ENCODE measurements around the gene CAMKMT. TPM values are rescaled to one million over a fixed set of nuclear protein-coding genes. Genes with fewer than 3 reads are reported as not detected.
"Not testable (repeated sequence)": the region's sequence is repeated elsewhere in the genome, so short reads cannot be mapped to it uniquely, and the experiment has no call there.

The CAMKMT gene
- polyA plus RNA-seq, 3 donors: 4.2 to 5.2 (median 4.4) TPM

DNA sequence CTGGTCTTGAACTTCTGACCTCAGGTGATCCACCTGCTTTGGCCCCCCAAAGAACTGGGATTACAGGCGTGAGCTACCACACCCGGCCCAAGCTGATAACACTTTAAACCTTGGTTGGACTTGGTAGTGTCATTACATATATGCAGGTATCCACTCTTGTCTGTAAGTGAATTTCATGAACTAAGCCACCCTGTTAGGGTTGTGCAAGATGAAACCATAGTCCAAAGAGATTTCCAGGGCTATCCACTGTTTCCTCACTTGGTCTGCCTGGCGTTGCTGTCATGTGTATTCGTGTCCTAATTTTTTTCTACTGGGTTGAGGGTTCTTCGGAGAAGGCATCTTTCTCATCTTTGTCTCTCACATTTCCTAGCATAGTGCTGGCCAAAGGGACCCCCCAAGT, 203.0 kb downstream of the CAMKMT start:
- WGBS, 3 donors: 94 to 98% (median 95%) methylated on average over 5 of the region's 5 CpGs
- no peak overlapping the region for H3K27ac ChIP-seq (ENCODE audit: low read depth, low read length)

DNA sequence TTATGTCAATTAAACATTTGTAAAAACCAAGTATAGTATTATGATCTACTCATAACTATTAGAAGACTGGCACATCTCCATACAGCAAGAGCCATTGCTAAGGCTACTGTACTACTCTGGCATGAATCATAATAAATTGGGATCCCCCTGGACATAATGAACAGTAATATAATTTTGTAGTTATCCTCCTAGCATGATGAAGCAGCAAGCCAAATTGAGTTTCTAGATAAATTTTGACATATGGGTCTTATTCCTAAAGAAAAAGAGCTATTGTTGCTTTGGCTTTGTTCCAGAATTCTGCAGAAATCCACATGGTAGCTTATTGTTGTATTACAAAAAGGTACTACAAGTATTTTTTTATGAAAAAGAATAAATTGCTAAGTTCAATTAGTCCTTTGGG, 204.3 kb downstream of the CAMKMT start:
- H3K27ac ChIP-seq (ENCODE audit: low read depth, low read length): no peak overlapping the region

DNA sequence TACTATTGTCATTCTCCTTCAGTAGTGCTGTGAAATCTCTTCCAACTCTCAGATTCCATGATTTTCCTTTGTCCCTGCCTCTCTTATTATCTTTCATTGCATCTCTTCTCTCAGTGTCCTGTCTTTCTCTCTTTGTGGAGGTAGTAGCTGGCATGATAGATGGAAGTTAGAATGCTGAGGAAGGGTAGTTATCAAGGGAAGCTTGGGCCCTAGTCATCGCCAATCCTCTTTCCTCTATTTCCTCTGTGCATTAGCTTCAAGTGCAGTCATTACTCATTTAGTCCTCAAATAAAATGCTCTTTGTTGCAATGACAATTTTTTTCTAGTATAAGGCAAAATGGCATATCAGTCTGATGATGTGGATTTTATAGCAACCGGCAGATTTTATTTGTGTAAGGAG, 207.7 kb downstream of the CAMKMT start:
- WGBS, 3 donors: 89 to 94% (median 92%) methylated on average over 2 of the region's 2 CpGs

DNA sequence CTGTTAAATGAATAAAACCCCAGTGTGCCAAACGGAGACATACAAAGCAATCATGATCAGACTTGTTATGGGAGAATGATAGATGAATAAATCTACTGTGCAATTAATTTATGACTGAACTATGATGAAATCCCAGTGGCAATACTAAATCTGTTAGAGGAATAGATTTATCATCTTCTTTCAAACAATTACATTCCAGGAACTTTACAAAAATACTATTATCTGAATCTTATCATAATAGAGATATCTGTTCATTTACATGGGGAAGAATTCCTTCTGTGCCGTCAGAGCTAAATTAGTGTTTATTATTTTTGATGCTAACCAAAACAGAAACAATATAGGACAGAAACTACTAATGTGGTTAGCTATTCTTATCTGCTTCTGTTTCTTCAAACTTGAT, 208.5 kb downstream of the CAMKMT start:
- 58 to 87% (median 83%) methylated on average over 2 of the region's 2 CpGs for WGBS, 3 donors
- no peak overlapping the region for H3K27ac ChIP-seq (ENCODE audit: low read depth, low read length)

More for the DNA sequence above, 207.7 kb downstream of the CAMKMT start:
- no peak overlapping the region for H3K27ac ChIP-seq (ENCODE audit: low read depth, low read length)

DNA sequence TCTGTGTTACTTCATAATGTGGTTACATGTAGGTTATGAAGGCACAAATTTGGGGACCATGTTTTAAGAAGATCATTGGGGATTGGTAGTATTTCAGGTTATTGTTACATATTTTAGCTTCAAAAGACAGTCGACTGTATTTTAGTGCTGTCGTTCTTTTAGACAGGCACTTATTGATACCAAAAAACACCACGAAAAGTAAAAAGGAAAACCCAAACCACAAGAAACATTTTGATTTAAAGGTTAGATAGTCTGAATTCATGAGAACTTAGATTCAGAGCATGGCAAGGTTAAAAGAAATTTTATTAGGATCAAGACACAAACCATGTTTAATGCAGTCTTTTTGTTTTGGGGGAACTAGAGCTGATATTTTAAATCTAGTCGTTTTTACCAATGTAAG, 209.0 kb downstream of the CAMKMT start:
- no peak overlapping the region for H3K27ac ChIP-seq (ENCODE audit: low read depth, low read length)
- WGBS, 3 donors: 68 to 82% (median 68%) methylated on average over 4 of the region's 4 CpGs

DNA sequence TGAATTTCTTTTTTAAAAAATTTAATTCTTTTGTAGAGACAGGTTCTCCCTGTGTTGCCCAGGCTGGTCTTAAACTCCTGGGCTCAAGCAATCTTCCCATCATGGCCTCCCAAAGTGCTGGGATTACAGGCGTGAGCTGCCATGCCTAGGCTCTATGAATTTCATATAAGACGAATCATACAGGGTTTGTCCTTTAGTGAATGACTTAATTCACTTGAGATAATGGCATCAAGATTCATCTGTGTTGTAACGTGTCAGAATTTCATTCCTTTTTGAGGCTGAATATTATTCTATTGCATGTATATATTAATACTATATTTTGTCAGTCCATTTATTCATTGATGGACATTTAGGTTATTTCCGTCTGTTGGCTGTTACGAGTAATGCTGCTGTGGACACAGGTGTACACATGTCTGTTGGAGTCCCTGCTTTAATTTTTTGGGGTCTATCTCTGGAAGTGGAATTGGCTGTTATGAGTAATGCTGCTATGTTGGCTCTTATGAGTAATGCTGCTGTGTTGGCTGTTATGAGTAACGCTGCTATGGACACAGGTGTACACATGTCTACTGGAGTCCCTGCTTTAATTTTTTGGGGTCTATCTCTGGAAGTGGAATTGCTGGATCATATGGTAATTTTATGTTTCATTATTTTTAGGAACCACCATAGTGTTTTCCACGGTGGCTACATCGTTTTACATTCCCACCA, 210.6 kb downstream of the CAMKMT start:
- no peak overlapping the region for H3K27ac ChIP-seq (ENCODE audit: low read depth, low read length)
- 92 to 94% (median 94%) methylated on average over 8 of the region's 8 CpGs for WGBS, 3 donors

DNA sequence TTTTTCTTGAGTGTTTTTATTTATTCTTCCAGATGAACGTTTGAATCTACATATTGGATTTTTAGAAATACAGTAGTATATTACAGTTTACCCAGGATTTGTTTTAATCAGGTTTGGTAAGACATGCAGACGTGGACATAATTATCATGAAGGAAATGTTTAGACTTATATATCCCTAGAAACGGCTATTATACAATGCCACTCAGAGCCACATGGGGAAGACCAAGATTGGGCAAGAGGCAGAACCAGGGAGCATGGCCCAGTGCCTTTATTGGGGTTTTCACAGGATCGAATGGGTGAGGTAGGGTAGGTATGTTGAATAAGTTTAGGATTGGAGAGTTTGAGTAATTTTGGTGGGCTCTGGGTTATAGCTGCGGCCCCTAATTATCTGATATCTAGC, 212.2 kb downstream of the CAMKMT start:
- H3K27ac ChIP-seq (ENCODE audit: low read depth, low read length): no peak overlapping the region
- 83 to 92% (median 90%) methylated on average over 5 of the region's 5 CpGs for WGBS, 3 donors

DNA sequence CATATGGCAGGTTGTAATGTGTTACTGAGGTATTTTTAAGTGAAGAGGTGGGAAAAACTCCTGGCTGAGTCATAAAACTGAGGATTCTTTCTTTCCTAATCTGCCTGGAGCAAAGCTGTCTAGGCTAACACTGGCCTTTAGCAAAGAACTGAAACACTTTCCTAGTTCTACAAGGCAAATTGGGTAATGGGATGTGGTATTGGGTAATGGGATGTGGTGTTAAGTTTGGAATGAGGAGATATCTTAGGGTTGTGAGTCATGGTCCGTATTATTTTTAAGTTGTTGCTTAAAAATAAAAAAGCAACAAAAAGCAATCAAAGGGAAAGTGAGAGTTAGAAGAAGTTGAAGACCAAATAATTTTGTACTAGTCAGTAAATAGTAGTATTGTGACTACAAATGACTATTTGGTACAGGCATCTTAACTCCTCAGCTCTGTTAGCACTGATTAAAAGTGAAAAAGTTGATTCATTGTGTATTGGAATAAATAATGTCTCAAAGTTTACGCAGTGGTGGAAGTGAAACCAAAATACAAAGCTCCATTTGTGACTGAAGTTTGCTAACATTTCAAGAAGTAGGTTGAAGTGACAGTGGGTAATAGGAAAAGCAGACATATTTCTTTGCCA, 216.8 kb downstream of the CAMKMT start:
- H3K27ac ChIP-seq (ENCODE audit: low read depth, low read length): no peak overlapping the region
- WGBS, 3 donors: 48 to 81% (median 55%) methylated on average over 2 of the region's 2 CpGs

DNA sequence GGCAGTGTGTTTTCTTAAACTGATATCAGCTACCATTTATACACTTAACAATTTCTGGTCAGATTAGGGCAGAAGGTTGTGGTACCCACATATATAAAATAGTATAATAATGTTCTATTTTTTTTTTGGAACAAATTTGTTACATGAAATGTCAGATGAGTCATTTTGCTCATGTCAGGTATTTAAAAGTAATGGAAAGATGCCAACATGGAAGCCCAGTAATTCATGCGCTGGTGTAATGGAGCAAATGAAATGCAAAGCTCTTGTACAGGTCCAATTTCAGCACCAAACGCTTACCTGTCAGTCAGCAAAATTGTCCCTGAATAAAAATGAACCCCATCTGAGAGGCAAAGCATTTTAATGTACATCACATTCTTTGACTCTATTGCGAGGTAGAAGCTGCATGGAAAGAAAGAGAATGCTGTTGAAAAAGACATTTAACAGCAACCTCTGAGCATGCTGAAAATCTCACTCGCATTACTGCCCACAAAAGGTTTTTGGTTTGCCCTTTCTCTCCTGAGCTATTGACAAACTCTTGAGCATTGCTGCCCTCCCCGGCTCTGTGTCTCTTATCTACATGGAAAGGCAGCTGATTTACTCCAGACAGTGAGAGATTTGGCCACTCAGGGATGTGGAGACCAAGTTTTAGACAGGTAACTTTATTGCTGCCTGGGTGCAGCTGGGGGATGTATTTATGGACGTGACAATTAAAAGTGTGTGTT, 217.5 kb downstream of the CAMKMT start:
- no peak overlapping the region for H3K27ac ChIP-seq (ENCODE audit: low read depth, low read length)
- WGBS, 3 donors: 70 to 84% (median 73%) methylated on average over 6 of the region's 6 CpGs

DNA sequence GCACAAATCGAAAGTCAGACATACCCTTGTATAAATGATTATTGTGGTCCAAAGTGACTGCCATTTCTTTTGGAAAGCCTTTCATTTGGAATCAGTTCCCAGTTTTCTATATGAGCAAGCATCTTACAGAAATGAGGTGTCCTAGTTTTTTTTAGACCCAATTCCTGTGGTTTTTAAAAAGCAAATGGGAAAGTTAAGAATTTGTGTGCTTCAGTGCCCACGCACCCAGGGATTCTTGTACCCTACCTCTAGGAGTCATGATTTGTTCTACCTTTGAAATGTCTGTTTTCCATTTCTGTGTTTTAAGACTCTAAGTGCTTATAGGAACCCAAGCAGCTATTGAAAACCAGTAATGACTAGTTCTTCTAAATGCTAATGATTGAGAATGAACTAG, 218.1 kb downstream of the CAMKMT start:
- WGBS, 3 donors: 90 to 93% (median 91%) methylated on average over 2 of the region's 2 CpGs
- H3K27ac ChIP-seq (ENCODE audit: low read depth, low read length): no peak overlapping the region

DNA sequence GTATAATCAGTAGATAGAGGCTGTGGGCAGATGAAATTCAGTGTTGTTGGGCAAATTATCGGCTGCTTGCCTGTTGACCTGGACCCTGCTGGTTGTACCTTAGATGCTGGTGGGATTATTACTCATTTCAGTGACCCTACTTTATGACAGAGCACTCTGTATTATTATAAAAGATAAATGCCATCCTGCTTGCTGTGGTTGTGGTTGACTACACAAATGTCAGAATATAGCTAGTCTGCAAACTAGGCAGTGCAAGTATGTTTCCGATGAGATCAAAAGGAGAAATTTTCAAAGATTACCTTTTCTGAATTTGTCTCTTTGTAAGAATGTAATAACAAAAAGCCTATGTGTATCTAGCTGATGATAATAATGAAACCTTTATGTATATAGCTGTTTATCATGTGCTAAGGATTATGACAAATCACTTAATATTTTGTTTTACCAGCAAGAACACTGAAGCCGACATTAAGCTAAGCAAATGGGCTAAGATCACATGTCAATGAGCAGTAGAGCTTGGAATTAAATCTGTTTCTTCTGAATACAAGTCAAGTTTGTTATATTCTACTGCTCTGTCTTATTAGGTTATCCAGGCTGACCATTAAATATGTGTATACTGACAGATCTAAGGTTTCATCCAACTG, 219.2 kb downstream of the CAMKMT start:
- no peak overlapping the region for H3K27ac ChIP-seq (ENCODE audit: low read depth, low read length)
- WGBS, 3 donors: 59 to 91% (median 64%) methylated on average over 3 of the region's 3 CpGs

DNA sequence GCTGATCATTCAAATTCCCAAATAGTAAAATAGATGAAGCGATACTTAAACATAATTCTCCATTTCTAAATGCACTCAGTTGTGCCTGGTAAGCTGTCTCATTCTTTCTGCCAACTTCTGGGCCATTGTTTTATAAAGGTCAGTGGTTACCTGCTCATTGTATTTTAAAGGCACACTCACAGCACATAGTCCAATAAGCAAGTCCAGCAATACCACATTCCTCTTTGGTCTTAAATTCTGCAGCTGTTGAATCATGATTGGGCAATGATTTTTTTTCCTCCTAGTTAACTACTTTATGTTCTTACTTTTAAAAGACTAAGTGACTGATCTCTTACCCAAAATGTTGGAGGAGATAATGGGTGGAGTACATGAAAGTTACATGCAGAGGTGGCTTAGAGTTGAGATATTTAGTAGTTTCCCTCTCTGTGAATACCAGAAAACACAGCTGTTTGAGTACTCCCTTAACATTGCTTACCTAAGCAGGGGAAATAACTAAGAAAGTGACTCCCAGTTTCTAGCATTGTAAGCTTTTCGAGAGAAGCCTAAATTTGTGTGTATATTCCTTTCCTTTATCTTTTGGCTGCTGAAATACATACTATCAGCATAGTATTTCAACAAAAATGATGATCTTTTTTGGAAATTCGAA, 220.7 kb downstream of the CAMKMT start:
- H3K27ac ChIP-seq (ENCODE audit: low read depth, low read length): no peak overlapping the region
- WGBS, 3 donors: 80 to 89% (median 88%) methylated on average over 3 of the region's 3 CpGs

DNA sequence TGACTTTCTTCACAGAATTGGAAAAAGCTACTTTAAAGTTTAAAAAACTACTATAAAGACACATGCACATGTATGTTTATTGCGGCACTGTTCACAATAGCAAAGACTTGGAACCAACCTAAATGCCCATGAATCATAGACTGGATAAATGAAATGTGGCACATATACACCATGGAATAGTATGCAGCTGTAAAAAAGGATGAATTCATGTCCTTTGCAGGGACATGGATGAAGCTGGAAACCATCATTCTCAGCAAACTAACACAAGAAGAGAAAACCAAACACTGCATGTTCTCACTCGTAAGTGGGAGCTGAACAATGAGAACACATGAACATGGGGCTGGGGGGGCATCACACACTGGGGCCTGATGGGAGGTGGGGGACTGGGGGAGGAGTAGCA, 233.9 kb downstream of the CAMKMT start:
- 99 to 100% (median 99%) methylated on average over 2 of the region's 2 CpGs for WGBS, 3 donors
- H3K27ac ChIP-seq (ENCODE audit: low read depth, low read length): not testable (repeated sequence)

DNA sequence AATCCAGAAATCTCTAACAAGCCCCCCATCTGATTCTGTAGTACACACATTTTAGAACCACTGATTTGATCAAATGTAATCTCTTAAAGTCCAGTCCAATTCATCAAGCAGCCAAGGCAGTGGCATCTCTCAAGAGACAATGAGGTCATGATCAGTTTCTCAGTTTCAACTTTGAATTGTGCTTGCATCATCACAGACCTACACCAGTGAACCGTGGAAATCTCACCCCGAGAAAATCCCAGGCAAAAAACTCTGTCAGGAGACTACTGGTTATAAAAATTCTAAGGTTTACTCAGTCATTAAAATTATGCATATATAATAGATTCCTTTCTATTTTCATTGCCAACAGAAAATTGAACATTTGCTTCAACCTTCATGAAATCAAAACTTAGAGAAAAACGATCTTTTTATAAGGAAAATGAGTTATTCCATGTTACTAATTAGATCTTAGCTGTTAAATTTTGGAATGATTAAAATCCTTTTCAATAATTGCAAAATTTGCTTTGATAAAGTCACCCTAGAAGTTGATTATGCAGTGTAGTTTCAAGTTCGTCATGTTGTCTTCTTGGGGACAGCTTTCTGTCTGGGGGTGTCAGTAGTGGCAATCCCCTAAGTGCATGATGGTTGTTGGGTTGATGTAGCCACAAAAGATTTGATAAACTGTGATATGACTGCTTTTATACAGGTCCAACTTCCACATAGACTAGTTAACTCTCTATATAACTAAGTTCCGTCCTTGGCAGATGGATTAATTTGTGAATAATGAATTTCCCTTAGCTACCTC, 235.0 kb downstream of the CAMKMT start:
- WGBS, 3 donors: 78 to 84% (median 80%) methylated on average over 5 of the region's 5 CpGs
- no peak overlapping the region for H3K27ac ChIP-seq (ENCODE audit: low read depth, low read length)

DNA sequence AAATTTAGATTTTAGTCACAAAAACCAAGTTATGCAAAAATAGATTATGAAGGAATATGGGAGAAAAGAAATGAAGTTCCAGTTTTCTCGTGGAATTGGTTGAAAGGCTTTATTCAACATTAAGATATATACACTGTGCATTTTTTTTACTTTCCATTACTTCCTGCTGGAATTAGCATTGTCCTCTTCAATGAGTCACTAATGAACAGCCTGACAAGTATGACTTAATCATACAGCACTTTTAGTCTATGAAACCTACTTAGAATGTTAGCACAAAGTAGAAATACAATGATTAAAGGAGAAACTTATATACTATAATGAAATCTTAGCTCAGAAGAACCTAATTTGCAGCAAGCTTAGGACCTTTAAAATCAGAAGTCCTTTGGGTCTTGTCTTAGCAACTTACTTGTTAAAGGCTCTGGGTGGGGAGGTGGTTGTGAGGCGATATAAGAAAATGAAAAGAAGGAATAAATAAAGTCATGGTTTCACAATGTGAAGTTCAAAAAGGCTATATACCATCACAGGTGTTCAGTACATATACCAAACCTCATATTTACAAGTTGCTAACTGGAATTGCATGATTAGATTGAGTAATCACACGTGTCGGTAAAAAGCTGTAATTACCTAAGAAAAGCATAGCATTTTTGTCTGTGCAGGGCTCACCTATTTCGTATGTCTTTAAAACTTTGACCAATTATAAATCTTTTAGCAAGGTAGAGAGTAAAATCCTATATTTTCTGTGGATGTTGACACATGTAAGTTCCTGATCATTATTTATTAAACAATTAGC, 236.8 kb downstream of the CAMKMT start:
- 68 to 81% (median 72%) methylated on average over 5 of the region's 5 CpGs for WGBS, 3 donors
- H3K27ac ChIP-seq (ENCODE audit: low read depth, low read length): no peak overlapping the region

DNA sequence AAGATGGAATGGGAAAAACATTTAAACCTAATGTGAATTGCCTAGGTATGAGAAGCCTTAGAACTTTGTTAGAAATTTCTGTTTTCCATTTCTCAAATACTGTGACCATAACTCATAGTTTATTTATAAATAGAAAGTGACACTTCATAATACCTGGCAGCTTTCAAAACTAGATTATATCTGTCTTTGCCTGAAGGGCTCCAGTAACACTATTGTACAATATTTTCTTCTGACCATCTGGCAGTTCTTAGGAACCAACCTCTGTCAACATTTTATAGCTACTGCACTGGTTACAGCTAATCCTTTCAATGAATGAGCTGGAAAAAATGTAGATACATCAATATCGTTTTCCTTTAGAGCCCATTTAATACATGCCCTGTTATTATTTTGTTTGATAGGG, 237.4 kb downstream of the CAMKMT start:
- WGBS, 3 donors: 40 to 85% (median 45%) methylated on average over 1 of the region's 1 CpG

DNA sequence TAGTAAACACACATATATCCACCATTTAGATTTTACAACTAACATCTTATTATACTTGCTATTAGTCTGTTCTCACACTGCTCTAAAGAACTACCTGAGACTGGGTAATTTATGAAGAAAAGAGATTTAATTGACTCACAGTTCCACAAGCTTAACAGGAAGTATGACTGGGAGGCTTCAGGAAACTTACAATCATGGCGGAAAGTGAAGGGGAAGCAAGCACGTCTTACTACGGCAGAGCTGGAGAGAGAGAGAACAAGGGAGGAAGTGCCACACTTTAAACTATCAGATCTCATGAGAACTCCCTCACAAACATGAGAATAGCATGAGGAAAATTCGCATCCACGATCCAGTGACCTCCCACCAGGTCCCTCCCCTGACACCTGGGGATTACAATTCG, 240.7 kb downstream of the CAMKMT start:
- H3K27ac ChIP-seq (ENCODE audit: low read depth, low read length): no peak overlapping the region
- WGBS, 3 donors: 67 to 92% (median 77%) methylated on average over 6 of the region's 6 CpGs

More for the DNA sequence above, 237.4 kb downstream of the CAMKMT start:
- H3K27ac ChIP-seq (ENCODE audit: low read depth, low read length): no peak overlapping the region
